ENCODE results near the gene RESP18. TPM values are rescaled to one million over a fixed set of nuclear protein-coding genes. Genes with fewer than 3 reads are reported as not detected.

Gene RESP18
- total and polyA plus RNA-seq, 2 of the 4 experiments (the other 2 are of a cell fraction), result not detected

- H4K91ac ChIP-seq (ENCODE audit: insufficient read depth, low read depth, low read length), result no peak overlapping the region
- no CpG with 5 or more reads among the region's 5 CpGs for WGBS, 2 experiments (ENCODE audit: extremely low coverage in 2 of 2, insufficient read length in 1 of 2)
- no peak overlapping the region for H4K5ac ChIP-seq (ENCODE audit: low read depth, low read length)
- no peaks in the 10 kb centered on the region for H3K4me1 ChIP-seq (ENCODE audit: control insufficient read depth, insufficient read depth, low read length)
- ChIA-PET CTCF (interaction anchor here (0.9 kb wide), 1 partner anchor 18 kb away, joined by 3 read pairs; no protein-coding TSS in a partner anchor), POLR2A (ENCODE audit: unreplicated experiment) (no interaction called here)
- H2BK120ac ChIP-seq (ENCODE audit: low read depth, low read length), result no peak overlapping the region
- no peak overlapping the region for H3K56ac ChIP-seq (ENCODE audit: extremely low read depth, insufficient read depth, low read length)
- no peak overlapping the region for H4K8ac ChIP-seq (ENCODE audit: low read depth in 2 of 2, low read length in 2 of 2)
- H3K18ac ChIP-seq (ENCODE audit: low read depth, low read length), result no peak overlapping the region
- H2AK5ac ChIP-seq (ENCODE audit: low read depth, low read length), result peak overlapping the region; percentile 38; the same call in 1 of the 2 replicates
- no peaks in the 10 kb centered on the region for H3K36me3 ChIP-seq (ENCODE audit: control insufficient read depth, insufficient read depth, low read length)
- no peak overlapping the region for H2BK5ac ChIP-seq (ENCODE audit: low read depth, low read length, poor library complexity, severe bottlenecking)
- no peak overlapping the region for H3K14ac ChIP-seq (replicated peaks; ENCODE audit: low read depth, low read length)
- no peak overlapping the region for H3K4me3 ChIP-seq (ENCODE audit: insufficient read depth, low read depth, low read length)
- H3K9me3 ChIP-seq (ENCODE audit: control insufficient read depth, insufficient read depth, low read length), result no peaks in the 10 kb centered on the region
- no peaks in the 10 kb centered on the region for H4K20me1 ChIP-seq (ENCODE audit: insufficient read depth, low read length)
- no peak overlapping the region for H2BK20ac ChIP-seq (ENCODE audit: low read depth, low read length)
- H3K4ac ChIP-seq (ENCODE audit: low read depth, low read length), result no peak overlapping the region
- H3K23ac ChIP-seq (ENCODE audit: low read depth, low read length), result no peak overlapping the region
- dilution Hi-C loops (cut with HindIII; ENCODE audit: low sequenced_read_pairs, unreplicated experiment), result no loop called here
- ATAC-seq (ENCODE audit: low read depth), result peak; percentile 91
- peak; percentile 53 for DNase-seq
- no TSS peak for BruUV-seq (replicated peaks)
- H3K4me2 ChIP-seq (ENCODE audit: low read depth, low read length), result no peak overlapping the region
- no peaks in the 10 kb centered on the region for H3K79me1 ChIP-seq (ENCODE audit: low read depth in 1 of 2, low read length in 2 of 2)
- in situ Hi-C loops (cut with MboI; ENCODE audit: low sequenced_read_pairs), result no loop called here
- H3K9me1 ChIP-seq (ENCODE audit: insufficient read depth, low read length), result no peaks in the 10 kb centered on the region; the same call in 1 of the 2 replicates
- peaks cover 32% of the 10 kb centered on the region for H3K27me3 ChIP-seq (ENCODE audit: control insufficient read depth, insufficient read depth, low read length)
- H2AK9ac ChIP-seq (replicated peaks; ENCODE audit: low read depth, low read length, poor library complexity), result no peak overlapping the region
- TF ChIP-seq MAFK (IDR thresholded peaks at IDR 0.05; ENCODE audit: low read depth, low read length) (peak; percentile 97), RAD21 (IDR thresholded peaks at IDR 0.05; ENCODE audit: low read length) (peak; percentile 73), SMC3 (IDR thresholded peaks at IDR 0.05; ENCODE audit: low read depth, low read length) (peak; percentile 82), RCOR1 (IDR thresholded peaks at IDR 0.05; ENCODE audit: insufficient replicate concordance, low read length) (no peak), CHD1 (IDR thresholded peaks at IDR 0.05; ENCODE audit: low read depth, low read length) (no peak), CEBPB (IDR thresholded peaks at IDR 0.05; ENCODE audit: low read depth, low read length) (peak; percentile 48; the same call in 1 of the 2 replicates), USF2 (IDR thresholded peaks at IDR 0.05; ENCODE audit: low read depth, low read length) (no peak), RFX5 (IDR thresholded peaks at IDR 0.05; ENCODE audit: low read depth, low read length) (no peak), POLR2A (IDR thresholded peaks at IDR 0.05; ENCODE audit: low read depth, low read length) (no peak), NFE2L2 (IDR thresholded peaks at IDR 0.05; ENCODE audit: low read depth, low read length) (peak; percentile 17; the same call in 1 of the 2 replicates), FOS (IDR thresholded peaks at IDR 0.05; ENCODE audit: low read depth, low read length) (no peak), BHLHE40 (IDR thresholded peaks at IDR 0.05; ENCODE audit: low read depth, low read length) (no peak), MAZ (IDR thresholded peaks at IDR 0.05; ENCODE audit: borderline replicate concordance, low read depth, low read length) (no peak), MXI1 (IDR thresholded peaks at IDR 0.05; ENCODE audit: borderline replicate concordance, low read depth, low read length) (no peak)
- TF ChIP-seq, protein P1, sequence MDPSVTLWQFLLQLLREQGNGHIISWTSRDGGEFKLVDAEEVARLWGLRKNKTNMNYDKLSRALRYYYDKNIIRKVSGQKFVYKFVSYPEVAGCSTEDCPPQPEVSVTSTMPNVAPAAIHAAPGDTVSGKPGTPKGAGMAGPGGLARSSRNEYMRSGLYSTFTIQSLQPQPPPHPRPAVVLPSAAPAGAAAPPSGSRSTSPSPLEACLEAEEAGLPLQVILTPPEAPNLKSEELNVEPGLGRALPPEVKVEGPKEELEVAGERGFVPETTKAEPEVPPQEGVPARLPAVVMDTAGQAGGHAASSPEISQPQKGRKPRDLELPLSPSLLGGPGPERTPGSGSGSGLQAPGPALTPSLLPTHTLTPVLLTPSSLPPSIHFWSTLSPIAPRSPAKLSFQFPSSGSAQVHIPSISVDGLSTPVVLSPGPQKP (IDR thresholded peaks at IDR 0.05; ENCODE audit: borderline replicate concordance, low read depth, low read length), result no peak
- TF ChIP-seq, protein P2, sequence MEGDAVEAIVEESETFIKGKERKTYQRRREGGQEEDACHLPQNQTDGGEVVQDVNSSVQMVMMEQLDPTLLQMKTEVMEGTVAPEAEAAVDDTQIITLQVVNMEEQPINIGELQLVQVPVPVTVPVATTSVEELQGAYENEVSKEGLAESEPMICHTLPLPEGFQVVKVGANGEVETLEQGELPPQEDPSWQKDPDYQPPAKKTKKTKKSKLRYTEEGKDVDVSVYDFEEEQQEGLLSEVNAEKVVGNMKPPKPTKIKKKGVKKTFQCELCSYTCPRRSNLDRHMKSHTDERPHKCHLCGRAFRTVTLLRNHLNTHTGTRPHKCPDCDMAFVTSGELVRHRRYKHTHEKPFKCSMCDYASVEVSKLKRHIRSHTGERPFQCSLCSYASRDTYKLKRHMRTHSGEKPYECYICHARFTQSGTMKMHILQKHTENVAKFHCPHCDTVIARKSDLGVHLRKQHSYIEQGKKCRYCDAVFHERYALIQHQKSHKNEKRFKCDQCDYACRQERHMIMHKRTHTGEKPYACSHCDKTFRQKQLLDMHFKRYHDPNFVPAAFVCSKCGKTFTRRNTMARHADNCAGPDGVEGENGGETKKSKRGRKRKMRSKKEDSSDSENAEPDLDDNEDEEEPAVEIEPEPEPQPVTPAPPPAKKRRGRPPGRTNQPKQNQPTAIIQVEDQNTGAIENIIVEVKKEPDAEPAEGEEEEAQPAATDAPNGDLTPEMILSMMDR (conservative IDR thresholded peaks at IDR 0.05; ENCODE audit: low read depth, low read length), result peak; percentile 72
- H2BK15ac ChIP-seq (ENCODE audit: low read depth, low read length), result no peak overlapping the region
- no peak overlapping the region for H3K27ac ChIP-seq (ENCODE audit: insufficient read depth, low read length)
- H3K9ac ChIP-seq (ENCODE audit: low read depth, low read length), result no peak overlapping the region
- no peak overlapping the region for H2AFZ ChIP-seq (replicated peaks; ENCODE audit: low read length, poor library complexity)
- intact Hi-C loops (cut with micrococcal nuclease), result loop anchor here (1.0 kb wide), 1 partner anchor 192 kb away; the partner anchor contains the start of gene NHEJ1
Observed at GRCh38 chr2:219352448-219353023, 20.0 kb upstream of the RESP18 start.

Data from IMR-90 (cell line).